Stimulated activated CD8-positive, alpha-beta memory T cell treated with anti-CD3 and anti-CD28 coated beads, Interleukin-12 subunit alpha, Interleukin-12 subunit beta, amount 100 ng/mL, for 1 hour (primary cell): ENCODE data around the gene WDR17.

ENCODE experiments used
- DNase-seq: peaks from one replicate; pipeline ENCODE4 v3.0.0-alpha.2; 2020; ENCODE audit warnings: low read depth

Gene WDR17

DNA sequence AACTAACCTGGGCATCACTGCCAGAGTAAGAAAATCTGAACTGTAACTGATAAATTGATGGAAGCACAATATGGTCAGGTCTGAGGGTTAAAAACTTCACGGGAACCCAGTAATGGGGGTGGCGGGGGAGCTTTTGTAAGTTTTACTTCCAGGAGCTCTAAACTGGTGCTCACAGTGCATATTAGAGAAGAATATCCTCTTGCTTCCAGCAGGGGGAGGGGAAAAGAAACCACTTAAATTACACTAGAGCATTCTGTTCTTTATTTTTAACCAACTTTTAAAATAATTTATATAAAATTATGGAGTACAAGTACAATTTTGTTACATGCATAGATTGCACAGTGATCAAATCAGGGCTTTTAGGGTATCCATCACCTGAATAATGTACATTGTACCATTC is 33.7 kb downstream of the WDR17 start:
- no peak for DNase-seq

DNA sequence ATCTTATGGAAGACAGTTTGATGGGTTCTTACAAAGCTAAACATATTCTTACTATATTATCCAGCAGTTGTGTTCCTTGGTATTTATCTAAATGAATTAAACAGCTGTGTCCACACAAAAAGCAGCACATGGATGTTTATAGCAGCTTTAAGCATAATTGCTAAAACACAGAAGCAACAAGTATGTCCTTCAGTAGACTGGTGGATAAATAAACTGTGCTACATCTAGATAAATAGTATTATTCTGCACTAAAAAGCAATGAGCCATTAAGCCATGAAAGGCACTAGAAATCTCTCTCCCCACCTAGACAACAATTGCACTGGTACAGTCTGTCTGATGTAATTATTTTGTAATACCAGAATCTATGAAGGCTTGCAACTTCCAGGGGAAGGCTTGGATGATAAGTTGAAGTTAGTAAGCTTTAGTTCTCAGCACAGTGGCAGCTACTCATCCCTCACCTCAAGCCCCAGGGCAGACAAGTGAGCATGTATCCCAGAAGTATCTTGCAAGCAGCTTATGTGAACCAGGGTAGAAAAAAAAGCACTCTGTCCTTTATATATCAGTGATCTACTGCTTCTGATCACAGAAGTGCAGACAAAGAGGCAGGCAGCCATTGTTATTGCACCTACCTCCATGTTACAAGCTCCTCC is 36.9 kb downstream of the WDR17 start:
- DNase-seq, result no peak

DNA sequence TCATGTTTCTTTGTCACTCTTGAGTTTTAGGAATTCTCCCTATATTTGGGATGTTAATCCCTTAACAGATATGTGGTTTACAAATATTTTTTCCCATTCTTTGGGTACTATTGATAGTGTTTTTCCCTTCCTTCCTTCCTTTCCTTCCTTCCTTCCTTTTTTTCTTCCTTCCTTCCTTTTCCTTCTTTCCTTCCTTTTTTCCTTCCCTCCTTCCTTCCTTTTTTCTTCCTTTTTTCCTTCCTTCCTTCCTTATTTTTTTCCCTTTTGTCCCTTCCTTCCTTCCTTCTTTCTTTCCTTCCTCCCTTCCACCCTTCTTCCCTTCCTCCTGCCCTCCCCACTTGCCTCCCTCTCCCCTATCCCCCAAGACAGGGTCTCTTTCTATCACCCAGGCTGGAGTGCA is 42.1 kb downstream of the WDR17 start:
- DNase-seq, result no peak

DNA sequence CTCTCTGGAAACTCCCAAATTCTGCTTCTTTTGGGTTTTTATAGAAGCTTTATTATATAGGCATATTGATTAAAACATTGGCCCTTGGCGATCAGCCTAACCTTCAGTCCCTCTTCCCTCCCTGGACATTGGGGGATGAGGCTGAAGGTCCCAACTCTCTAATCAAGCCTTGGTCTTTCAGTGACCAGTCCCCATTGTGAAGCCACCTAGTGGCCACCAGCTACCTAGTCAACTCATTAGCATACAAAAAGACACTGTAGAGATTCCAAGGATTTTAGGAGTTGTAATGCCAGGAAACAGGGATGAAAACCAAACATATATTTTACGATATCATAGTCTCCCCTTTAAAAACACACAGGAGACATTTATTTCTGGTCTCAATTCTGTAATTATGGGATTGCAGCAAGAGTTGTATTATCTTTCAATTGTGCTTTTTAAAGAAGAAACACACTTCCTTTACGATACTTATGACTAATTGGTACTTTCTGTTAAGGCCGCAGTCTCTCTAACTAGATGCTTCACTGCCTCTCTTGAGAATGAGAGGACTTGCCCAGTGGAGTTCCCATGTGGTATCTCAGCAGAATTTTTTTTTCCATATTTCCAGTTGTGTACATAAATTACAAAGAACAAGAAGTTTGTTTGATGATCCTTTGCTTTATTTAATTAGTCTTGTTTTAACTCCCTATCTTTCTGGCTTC is 58.2 kb downstream of the WDR17 start:
- DNase-seq, result no peak

DNA sequence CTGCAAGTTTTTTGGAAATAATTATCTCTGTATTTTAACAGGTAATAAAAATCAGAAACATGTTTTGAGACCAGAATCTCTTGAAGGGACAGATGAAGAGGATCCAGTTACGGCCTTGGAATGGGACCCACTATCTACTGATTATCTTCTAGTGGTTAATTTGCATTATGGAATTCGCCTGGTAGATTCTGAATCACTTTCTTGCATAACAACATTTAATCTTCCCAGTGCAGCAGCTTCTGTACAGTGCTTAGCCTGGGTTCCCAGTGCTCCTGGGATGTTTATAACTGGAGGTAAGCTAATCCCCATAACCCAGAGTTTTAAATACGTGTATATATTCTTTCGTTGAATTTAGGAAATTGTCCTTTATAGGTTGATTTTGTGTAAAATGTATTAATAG is 59.4 kb downstream of the WDR17 start:
- DNase-seq, result no peak

DNA sequence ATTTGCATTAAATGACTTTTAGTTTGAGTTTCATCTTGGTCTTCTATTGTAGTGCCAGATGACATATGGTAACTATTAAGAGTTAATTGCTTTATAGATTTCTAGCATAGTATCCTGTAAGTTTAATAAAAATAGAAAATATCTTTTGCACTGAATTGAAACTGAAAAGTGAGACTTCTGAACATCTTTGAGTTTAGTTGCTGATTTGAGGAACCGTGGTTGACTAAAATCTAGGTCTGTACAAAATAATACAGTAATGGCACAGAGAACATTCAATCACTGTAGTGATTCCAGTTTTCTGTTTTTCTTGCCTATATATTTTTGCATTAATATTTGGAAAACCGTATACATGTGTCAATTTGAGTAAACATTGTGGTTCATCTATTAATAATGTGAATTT is 69.0 kb downstream of the WDR17 start:
- no peak for DNase-seq

DNA sequence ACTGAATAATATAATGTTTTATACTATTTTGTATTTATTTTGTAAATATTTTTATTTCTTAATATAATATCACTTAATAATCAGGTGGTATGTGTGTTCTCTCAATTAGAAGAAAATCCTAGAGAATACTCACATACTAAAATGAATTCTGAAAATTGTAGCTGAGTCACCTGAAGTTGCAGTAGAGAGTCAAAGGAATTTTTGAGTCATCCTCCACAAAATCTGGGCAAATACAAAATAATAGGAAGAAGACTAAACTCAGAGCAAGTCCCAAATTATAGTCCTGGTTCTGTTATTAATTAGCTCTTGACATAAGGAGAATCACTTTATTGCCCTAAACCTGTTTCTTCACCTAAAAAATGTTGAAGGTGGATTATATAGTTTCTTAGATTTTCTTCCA is 72.0 kb downstream of the WDR17 start:
- no peak for DNase-seq

DNA sequence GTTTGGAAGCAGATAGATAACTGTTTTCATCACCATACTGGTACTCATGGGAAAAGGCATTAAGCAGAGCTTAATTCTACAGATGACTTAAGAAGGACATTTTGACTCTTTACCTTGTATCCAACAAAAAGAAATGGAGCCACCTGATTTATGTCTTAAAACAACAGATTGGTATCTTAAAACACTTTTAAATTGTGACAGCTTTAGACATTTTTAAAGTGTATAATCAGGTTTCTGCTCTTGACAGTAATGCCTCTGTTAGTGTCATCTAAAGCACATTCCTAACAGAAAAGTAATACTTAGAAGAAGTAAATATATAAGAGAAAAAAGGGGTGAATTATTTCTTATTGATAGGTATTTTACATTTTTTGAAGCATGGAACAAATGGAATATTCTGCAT is 73.9 kb downstream of the WDR17 start:
- DNase-seq, result no peak

DNA sequence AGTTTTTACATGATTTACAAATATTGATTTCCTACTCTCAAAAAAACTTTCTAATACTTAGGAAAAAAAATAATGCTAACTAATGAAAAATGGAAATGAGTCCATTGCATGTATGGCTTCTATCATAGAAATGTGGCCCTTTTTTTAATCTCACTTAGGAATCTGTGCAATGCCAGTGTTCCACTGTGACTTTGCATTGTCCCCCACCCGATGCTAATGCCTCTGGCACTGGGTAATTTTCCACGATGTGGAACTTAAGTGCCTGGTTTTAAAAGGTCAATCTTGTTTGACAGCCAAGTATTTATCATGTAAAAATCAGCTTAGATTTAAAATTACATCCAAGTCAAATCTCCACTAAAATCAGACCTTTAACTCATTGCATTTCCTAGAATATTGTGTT is 76.6 kb downstream of the WDR17 start:
- no peak for DNase-seq

DNA sequence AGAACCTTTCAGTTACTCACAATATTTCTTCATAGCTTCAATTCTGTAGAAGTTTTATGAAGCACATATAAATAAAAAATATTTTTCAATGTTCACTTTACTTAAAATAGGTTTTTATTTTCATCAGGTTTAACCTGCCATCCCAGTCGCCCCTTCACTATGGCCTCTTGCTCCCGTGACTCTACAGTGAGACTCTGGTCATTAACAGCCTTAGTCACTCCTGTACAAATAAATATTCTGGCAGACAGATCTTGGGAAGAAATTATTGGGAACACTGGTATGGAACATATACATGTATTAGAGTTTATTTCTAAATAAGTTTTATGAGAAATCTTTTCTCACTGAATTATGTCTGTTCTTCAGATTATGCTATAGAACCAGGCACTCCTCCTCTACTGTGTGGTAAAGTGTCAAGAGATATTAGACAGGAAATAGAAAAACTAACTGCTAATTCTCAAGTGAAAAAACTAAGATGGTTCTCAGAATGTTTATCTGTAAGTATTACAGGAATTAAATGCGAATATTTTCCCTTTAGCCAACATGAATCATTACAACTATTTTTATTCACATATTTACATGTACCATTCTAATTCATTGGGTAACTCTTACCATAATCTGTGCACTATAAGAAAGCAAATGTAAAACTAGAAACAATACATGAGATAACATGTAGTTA is 84.2 kb downstream of the WDR17 start:
- DNase-seq, result no peak

DNA sequence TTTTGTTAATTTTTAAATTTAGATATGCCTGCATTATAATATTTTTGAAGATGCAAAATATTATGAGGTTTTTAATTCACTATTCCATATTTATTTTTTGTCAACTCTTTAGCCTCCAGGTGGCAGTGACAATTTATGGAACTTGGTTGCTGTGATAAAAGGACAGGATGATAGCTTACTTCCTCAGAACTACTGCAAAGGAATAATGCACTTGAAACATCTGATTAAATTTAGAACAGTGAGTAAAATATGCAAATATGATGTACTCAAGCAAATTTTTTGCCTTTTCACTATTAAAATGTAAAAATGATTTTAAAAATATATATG is 84.7 kb downstream of the WDR17 start:
- DNase-seq, result no peak

DNA sequence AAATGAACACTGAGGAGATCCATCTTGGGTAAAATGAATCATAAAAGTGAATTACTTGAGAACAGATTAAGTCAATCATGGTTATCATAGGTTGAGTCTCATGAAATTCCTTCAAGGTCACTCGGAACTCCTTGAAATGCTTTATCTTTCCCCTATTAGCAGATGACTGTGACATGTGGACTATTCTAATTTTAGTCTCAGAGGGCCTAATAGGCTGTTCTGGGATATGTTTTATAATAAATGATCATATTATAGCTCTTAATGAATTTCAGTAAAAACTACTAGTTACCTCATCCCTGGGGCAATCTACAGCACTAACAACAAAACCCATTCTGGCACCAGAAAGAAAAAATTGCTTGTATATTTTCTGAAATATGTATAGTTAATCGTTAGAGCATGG is 85.1 kb downstream of the WDR17 start:
- DNase-seq, result no peak

DNA sequence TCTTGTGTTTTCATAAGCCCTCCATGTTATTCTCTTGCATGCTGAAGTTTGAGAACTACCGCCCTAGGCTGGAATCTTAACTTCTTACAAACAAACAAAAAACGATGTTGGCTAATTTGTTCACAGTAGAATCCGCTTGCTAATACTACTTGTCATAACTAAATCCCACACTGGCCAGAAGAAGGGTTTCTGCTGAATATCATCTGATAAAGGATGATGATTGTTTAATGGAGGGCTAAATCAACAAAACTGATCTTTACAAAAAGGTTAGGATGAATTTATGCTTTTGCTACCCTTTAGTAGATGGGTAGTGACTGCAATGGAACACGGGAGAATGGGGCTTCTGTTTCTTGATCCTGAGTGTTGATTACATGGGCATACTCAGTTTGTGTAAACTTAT is 87.5 kb downstream of the WDR17 start:
- no peak for DNase-seq

DNA sequence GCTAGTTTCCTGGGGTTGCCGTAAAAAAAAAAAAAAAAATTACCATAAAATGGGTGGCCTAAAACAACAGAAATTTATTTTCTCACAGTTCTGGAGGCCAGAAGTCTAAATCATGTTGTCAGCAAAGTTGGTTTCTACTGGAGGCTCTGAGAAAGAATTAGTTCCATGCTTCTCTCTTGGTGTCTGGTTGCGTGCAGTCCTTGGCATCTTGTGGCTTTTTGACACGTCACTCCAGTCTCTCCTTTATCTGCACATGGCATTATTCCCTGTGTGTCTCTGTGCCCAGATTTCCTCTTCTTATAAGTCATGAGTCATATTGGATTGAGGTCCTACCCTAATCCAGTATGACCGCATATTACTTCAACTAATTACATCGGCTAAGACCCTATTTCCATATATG is 91.0 kb downstream of the WDR17 start:
- DNase-seq, result no peak

DNA sequence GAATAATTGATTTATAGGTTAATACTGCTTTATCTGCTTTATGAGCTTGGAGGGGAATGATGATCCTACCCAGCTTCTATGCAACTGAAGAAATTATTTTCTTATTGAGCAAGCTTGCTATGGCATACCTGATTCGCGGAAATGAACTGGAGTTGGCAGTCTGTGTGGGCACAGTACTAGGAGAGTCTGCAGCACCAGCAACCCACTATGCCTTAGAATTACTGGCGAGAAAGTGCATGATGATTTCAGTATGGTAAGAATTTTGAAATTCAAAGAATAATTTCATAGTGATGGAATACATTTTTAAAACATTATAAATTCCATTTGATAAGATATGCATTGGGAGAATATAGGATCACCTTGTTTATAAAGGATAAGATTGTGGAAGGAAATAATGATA is 97.4 kb downstream of the WDR17 start:
- no peak for DNase-seq

DNA sequence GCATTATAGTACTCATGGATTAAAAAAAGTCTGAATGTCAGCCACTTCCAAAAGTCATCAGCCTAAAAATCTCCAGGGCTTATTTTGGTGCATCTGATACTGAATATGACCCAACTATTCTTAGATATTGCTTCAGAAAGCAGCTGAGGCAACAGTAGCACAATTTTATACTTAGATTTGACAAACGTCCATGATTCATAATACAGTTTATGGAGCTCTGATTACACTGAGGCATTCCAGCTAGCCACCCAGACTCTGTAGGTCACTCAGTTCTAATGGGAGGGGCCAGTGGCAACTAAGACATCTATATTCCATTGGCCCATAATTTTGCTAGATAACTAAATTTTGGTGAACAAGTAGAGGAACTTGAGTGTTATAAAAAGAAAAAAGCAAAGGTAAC is 119.4 kb downstream of the WDR17 start:
- DNase-seq, result no peak

DNA sequence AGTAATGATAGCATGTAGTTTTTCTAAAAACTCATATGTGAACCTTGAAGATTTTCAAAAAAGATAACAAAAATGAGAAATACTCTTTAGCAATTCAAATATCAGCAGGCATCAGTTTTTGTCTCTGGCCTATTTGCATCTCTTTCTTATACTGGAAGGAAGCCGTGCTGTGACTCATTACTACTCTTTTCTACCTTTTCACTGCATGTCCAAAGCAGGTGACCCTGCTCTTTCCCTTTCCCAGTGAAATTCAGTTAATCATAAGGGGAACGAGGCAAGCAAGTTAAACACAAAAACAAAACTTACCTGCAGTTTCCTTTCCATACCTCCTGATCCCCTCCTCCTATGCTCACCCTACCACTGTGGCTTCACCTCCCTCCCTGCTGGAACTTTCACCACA is 120.4 kb downstream of the WDR17 start:
- no peak for DNase-seq

DNA sequence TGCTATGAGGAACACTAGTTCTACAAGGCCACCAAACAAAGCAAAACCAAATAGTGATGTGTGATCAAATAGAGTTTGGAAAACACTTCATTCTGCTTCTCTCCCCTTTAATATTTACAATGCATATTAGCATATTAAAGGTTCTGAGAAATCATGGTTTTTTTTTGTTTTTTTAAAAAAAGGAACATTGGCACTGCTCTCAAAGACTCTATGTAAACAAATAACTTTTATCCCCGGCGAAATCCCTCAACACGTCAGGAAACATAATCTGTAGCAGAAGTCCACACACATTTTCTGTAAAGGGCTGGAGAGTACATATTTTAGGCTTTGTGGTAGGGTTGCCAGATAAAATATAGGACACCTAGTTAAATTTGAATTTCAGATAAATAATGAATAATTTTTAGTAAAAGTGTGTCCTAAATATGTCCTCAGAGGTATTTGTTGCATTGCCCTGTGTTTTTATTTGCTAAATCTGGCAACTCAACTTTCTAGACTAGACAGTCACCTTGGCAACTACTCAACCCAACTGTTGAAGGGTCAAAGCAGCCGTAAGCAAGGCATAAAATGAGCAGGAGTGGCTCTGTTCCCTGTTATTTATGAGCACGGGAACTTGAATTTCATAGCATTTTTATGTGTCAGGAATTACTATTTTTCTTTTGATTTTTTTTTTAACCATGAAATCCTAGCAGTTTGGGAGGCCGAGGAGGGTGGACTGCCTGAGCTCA is 121.2 kb downstream of the WDR17 start:
- DNase-seq, result no peak

DNA sequence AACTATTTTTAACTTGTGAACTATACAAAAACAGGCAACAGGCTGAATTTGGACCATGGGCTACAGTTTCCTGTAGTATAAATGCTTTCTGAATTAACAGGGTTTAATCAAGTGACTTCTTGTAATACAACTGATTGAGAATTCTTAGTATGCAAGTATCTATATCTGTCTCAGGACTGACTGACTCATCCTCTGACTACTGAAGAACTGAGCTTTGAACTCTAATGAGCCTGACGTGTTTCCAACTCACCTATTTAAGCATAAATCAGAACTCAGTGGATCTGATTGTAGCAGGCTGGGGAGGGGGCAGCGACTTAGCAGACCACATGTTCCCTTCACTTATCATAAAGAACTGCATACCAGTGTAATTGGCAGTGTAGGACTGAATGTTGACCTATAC is 122.0 kb downstream of the WDR17 start:
- DNase-seq, result no peak

DNA sequence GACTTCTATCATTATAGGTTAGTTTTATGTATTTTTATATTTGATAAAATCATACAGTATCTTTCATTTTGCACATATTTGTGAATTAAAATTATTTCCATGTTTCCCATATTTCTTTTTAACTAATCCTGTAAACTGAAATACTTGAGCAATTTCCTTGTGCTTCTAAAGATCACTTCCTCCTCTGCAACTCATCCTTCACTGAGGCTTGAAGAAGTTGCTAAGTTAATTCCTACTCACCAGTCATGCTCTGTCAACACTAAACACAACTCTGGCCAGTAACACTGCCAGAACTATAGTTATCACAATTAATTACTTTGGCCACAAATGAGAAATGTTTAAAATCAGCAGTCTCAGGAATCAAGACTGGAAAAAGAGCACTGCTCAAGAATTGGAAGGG is 123.0 kb downstream of the WDR17 start:
- no peak for DNase-seq

DNA sequence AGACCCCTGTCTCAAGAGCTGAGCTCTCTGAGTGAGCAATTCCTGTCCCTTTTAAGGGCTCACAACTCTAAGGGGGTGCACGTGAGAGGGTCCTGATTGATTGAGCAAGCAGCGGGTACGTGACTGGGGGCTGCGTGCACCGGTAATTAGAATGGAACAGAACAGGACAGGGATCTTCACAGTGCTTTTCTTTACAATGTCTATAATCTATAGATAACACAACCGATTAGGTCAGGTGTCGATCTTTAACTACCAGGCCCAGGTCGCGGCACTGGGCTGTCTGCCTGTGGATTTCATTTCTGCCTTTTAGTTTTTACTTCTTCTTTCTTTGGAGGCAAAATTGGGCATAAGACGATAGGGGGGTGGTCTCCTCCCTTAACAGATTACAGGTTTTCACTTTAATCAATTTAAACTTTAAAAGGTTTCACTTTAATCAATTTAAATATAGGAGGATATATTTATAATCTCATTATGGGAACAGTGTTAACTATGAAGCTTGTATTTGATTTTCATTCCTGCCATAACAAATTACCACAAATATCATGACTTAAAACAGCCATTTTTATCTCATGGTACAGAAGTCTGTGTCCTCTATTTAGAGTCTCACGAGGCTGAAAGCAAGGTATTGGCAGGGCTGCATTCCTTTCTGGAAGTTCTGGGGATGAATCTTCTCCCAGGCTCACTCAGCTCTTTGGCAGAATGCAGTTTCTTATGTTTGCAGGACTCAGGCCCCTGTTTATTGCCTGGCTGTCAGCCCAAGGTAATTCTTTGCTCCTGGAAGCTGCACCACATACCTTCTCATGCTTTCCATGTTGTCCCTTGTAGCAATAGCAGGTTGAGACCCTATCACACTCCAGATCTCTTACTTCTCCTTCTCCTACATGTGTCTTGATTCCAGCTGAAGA is 124.5 kb downstream of the WDR17 start:
- DNase-seq, result no peak

DNA sequence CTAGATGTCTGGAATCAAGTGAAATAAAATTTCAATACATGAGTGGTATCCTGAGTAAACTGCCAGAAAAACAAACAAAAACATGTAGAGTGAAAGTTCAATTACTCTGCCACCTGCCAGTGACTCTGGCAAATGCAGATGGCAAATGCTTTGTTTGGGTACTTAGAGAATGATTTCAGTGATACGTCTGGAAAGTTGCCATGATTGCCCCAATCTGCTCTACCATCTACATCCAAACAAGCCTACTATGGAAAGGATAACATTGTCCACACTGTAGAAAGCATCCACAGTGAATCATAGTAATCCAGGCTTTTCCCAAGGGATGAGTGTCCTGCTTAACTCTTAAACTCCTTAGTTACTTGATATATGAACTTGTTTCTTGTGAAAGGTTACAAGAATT is 126.3 kb downstream of the WDR17 start:
- DNase-seq, result no peak
